AG10803 (cell line): Measurements from ENCODE around the gene TP53I3.

Source experiments
- DNase-seq: peaks from one replicate; pipeline ENCODE4 v3.0.0; 2010; ENCODE audit warnings: low read depth
- H3K4me3 ChIP-seq: 2 replicates; pipeline ENCODE4 v1.5.1; 2011; ENCODE audit warnings: mild to moderate bottlenecking, low read length, control low read depth
- CTCF ChIP-seq: conservative IDR thresholded peaks from 2 replicates; pipeline ENCODE4 v1.5.1; 2011; ENCODE audit warnings: mild to moderate bottlenecking, low read length, control low read depth, inconsistent platforms

TP53I3 gene

DNA sequence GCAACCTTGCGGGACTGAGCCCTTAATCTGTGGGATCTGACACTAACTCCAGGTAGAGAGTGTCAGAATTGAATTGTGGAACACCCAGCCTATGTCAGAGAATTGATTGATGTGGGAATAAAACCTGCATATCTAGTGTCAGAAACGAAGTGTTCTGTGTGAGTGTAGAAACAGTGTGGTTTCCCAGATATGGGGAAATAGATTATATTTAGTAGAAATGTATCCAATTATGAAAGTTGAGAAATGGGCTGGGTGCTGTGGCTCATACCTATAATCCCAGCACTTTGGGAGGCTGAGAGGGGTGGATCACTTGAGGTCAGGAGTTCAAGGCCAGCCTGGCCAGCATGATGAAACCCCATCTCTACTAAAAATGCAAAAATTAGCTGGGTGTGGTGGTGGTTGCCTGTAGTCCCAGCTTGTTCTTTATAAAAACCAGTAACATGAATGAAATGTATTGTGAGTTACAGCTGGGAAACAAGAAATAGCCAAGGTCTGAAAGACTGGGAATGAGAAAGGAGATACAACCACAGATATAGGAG, 4.3 kb upstream of the TP53I3 start:
- no peak for DNase-seq
- no peak for TF ChIP-seq CTCF
- no peak overlapping the region for H3K4me3 ChIP-seq

GRCh38 chr2:24087032-24087431, 2.4 kb upstream of the TP53I3 start:
- TF ChIP-seq CTCF: no peak
- no peak overlapping the region for H3K4me3 ChIP-seq
- DNase-seq: no peak

- no peak for DNase-seq
- no peak overlapping the region for H3K4me3 ChIP-seq
- TF ChIP-seq CTCF: no peak
These were observed 1.6 kb upstream of the TP53I3 start for GRCh38 chr2:24086241-24086640.

DNA sequence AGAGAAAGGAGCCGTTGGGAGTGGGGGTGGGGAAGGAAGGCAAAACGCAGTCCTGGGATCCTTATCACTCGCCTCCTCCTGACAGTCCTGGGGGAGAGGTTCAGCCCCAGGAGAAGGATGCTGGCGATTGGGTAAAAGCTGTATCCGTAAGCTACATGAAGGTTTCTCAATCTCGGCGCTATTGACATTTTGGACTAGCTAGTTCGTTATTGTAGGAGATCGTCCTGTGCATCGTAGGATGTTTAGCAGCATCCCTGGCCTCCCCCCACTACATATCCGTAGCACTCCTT, 511 bp upstream of the TP53I3 start:
- H3K4me3 ChIP-seq: peak overlapping the region; percentile 79
- DNase-seq: peak; percentile 38
- no peak for TF ChIP-seq CTCF

DNA sequence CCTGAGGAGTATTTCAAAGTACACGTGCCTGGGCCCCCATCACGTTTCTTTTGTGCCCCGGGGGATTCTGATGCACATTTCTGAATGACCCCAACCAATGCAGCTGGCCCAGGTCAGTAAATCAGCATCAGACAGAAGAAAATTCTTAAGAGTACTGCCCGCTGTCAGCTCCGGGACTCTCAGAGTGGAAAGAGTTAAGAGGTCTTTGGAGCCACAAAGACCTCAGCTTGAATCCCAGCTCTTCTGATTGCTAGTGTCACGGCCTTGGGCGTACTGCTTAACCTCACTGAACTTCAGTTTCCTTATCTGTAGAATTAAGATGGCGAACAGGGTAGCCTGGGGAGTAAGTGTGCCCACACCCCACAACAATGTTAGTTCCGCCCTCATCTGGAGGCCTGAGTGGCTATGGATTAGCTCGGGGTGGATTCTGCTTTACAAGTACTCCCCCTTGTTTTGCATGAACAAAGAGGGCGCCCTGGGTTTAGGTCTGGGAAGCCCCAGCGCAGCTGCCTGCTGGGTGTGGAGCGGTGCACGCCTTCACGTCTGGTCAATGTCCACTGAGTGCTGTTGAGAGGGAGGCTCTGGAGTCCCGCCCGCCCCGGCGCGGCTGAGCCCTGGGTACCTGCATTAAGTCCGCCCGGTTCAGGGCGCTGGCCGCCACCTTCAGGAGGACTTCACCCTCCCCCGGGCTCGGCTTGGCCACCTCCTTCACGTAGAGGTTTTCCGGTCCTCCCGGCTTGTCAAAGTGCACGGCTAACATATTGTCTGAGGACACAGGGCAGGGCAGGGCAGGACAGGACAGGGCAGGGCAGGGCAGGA, 858 bp downstream of the TP53I3 start:
- H3K4me3 ChIP-seq: peak overlapping the region; percentile 79
- peak; percentile 79 for DNase-seq
- TF ChIP-seq CTCF: peak; percentile 22

- TF ChIP-seq CTCF: no peak
- no peak for DNase-seq
- peak overlapping the region; percentile 79 for H3K4me3 ChIP-seq
These were observed 1.7 kb downstream of the TP53I3 start for GRCh38 chr2:24082787-24083566.
